BLaER1 (cell line): ENCODE measurements around the gene PC.
"Not testable (repeated sequence)": the region's sequence is repeated elsewhere in the genome, so short reads cannot be mapped to it uniquely, and the experiment has no call there.

ENCODE experiments used
- H3K27ac ChIP-seq: shearing (Covaris generic); formaldehyde crosslinking; 2 replicates; pipeline ENCODE4 v1.8.1; 2022
- H3K27me3 ChIP-seq: shearing (Covaris generic); formaldehyde crosslinking; 2 replicates; pipeline ENCODE4 v1.8.1; 2022
- H3K36me3 ChIP-seq: shearing (Covaris generic); formaldehyde crosslinking; 2 replicates; pipeline ENCODE4 v1.8.1; 2022
- H3K4me1 ChIP-seq: shearing (Covaris generic); formaldehyde crosslinking; 2 replicates; pipeline ENCODE4 v1.8.1; 2022
- H3K4me2 ChIP-seq: shearing (Covaris generic); formaldehyde crosslinking; 2 replicates; pipeline ENCODE4 v1.8.1; 2022
- H3K4me3 ChIP-seq: shearing (Covaris generic); formaldehyde crosslinking; 2 replicates; pipeline ENCODE4 v1.8.1; 2022
- H3K9ac ChIP-seq: shearing (Covaris generic); formaldehyde crosslinking; 2 replicates; pipeline ENCODE4 v1.8.1; 2022
- H3K9me3 ChIP-seq: shearing (Covaris generic); formaldehyde crosslinking; 2 replicates; pipeline ENCODE4 v1.8.1; 2022
- H4K20me1 ChIP-seq: shearing (Covaris generic); formaldehyde crosslinking; 2 replicates; pipeline ENCODE4 v1.8.1; 2022
- Cebpa-rat ChIP-seq: shearing (Covaris generic); IDR thresholded peaks from 2 replicates; pipeline ENCODE4 v1.8.1; 2022

Gene PC

GRCh38 chr11:66958232-66958955, at the start of gene PC:
TSS of gene PC (minus strand) at chr11:66958383. CDS start at chr11:66872159, 86,224 bp downstream.
- H3K9me3 ChIP-seq: no peaks in the 10 kb centered on the region
- H3K4me3 ChIP-seq: peak within 1 kb of the TSS; percentile 71
- H3K4me2 ChIP-seq: peak within 1 kb of the TSS; percentile 82
- H3K4me1 ChIP-seq: peaks cover 22% of the 10 kb centered on the region
- H4K20me1 ChIP-seq: no peaks in the 10 kb centered on the region
- no peak for TF ChIP-seq Cebpa-rat
- no peak within 1 kb of the TSS for H3K27ac ChIP-seq
- H3K9ac ChIP-seq: peak within 1 kb of the TSS; percentile 55; the same call in 1 of the 2 replicates
- no peaks in the 10 kb centered on the region for H3K36me3 ChIP-seq
- H3K27me3 ChIP-seq: no peaks in the 10 kb centered on the region

DNA sequence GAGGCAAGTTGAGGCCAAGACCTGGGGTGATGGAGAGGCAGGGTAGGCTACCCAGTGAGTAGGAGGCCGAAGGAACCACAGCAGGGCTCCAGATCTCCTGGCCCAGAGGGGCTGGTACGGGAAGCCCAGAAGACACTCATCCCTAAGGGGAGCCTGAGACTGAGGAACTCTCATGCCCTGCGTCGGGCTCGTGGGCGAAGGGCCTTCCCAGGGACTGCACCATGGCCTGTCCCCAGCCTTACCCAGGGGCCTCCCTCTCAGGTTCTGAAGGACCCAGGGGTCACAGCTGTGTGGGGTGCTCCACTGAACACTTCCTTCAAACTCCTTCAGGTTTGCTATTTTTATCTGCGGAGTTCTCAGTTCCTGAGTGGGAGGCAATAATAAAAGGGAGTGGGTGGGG, 48.9 kb upstream of the PC start:
- no peaks in the 10 kb centered on the region for H3K27me3 ChIP-seq
- TF ChIP-seq Cebpa-rat: no peak
- no peaks in the 10 kb centered on the region for H3K4me1 ChIP-seq
- no peak overlapping the region for H3K4me3 ChIP-seq
- no peaks in the 10 kb centered on the region for H4K20me1 ChIP-seq
- no peaks in the 10 kb centered on the region for H3K9me3 ChIP-seq
- H3K4me2 ChIP-seq: no peak overlapping the region
- no peaks in the 10 kb centered on the region for H3K36me3 ChIP-seq
- no peak overlapping the region for H3K9ac ChIP-seq
- no peak overlapping the region for H3K27ac ChIP-seq

DNA sequence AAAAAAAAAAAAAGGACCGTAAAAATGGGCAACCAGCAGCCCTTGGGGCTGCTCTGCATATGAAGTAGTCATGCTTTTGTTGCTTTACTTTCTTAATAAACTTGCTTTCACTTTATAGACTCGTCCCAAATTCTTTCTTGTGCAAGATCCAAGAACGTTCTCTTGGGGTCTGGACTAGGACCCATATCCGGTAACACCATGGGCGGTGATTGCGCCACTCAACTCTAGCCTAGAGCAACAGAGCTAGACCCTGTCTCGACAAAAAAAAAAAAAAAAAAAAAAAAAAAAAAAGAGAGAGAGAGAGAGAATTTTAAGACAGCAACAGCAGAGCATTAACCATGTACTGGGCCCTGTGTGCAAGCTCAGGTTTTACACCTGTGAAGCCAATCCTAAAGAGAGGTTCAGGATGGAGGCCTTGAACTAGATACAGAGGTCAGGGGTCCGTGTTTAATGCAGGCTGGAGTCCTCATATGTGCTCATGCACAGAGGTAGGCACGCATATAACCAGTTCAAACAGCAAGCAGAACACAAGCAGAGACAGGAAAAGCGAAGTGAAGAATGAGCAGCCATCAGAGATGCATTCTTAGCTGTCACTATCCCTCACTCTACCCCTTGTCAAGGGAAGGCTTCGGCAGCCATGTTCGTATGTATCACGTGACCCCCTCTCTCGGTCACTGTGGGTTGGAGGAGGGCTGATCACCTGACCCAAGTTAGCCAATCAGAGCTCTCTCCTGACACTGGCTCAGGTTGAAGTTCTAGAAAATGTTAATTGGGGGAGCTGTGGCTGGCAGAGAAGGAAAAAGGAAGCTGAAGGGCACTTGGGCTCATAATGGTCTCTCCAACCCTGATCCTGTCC, 48.1 kb upstream of the PC start:
- Histone ChIP-seq H3K27ac (no peak overlapping the region), H3K4me3 (no peak overlapping the region), H3K27me3 (no peaks in the 10 kb centered on the region), H3K4me2 (no peak overlapping the region), H4K20me1 (no peaks in the 10 kb centered on the region), H3K36me3 (no peaks in the 10 kb centered on the region), H3K9me3 (no peaks in the 10 kb centered on the region), H3K4me1 (no peaks in the 10 kb centered on the region), H3K9ac (no peak overlapping the region)
- no peak for TF ChIP-seq Cebpa-rat

- H3K9me3 ChIP-seq, H3K4me1 ChIP-seq, H3K4me3 ChIP-seq, H3K4me2 ChIP-seq, H3K36me3 ChIP-seq, H3K9ac ChIP-seq, H3K27me3 ChIP-seq, H4K20me1 ChIP-seq, H3K27ac ChIP-seq: not testable (repeated sequence)
These were observed 47.0 kb upstream of the PC start for GRCh38 chr11:67005200-67005599.

DNA sequence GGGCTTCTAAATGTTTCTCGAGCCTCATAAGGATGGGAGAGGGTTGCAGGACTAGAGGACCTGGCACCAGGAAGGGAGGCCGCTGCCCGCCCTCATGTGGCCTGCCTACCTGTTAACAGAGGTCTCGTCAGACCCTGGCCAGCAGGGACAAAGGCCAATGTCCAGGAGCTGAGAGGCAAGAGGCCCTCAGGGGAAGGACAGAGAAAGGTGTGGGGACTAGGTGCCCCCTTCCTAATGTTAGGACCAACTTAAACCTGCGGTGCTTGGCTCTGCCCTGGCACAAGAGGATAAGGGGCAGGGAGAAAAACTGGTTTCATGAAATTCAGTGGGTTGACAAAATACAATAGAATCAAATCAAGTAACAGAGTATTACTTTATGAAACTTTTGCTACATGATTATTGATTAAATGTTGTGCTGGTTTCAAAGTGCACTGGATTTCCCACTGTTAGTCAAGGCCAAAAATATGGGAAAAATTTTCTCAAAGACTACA, 44.8 kb upstream of the PC start:
- Histone ChIP-seq H3K27ac (no peak overlapping the region), H4K20me1 (no peaks in the 10 kb centered on the region), H3K4me2 (no peak overlapping the region), H3K36me3 (no peaks in the 10 kb centered on the region), H3K4me1 (no peaks in the 10 kb centered on the region), H3K4me3 (no peak overlapping the region), H3K9ac (no peak overlapping the region), H3K27me3 (no peaks in the 10 kb centered on the region), H3K9me3 (no peaks in the 10 kb centered on the region)
- no peak for TF ChIP-seq Cebpa-rat

- no peak overlapping the region for H3K27ac ChIP-seq
These were observed 44.2 kb upstream of the PC start for GRCh38 chr11:67002297-67002913.

GRCh38 chr11:67001332-67001731, 43.1 kb upstream of the PC start:
- H3K4me2 ChIP-seq: no peak overlapping the region
- H3K27ac ChIP-seq: no peak overlapping the region
- no peaks in the 10 kb centered on the region for H3K36me3 ChIP-seq
- TF ChIP-seq Cebpa-rat: no peak
- no peak overlapping the region for H3K9ac ChIP-seq
- no peaks in the 10 kb centered on the region for H3K9me3 ChIP-seq
- H3K4me1 ChIP-seq: no peaks in the 10 kb centered on the region
- H3K4me3 ChIP-seq: no peak overlapping the region
- no peaks in the 10 kb centered on the region for H4K20me1 ChIP-seq
- no peaks in the 10 kb centered on the region for H3K27me3 ChIP-seq

More at GRCh38 chr11:67002297-67002913, 44.2 kb upstream of the PC start:
- no peaks in the 10 kb centered on the region for H3K9me3 ChIP-seq
- no peak for TF ChIP-seq Cebpa-rat
- H3K9ac ChIP-seq: no peak overlapping the region
- H4K20me1 ChIP-seq: no peaks in the 10 kb centered on the region
- no peaks in the 10 kb centered on the region for H3K27me3 ChIP-seq
- H3K4me3 ChIP-seq: no peak overlapping the region
- H3K4me1 ChIP-seq: no peaks in the 10 kb centered on the region
- H3K4me2 ChIP-seq: no peak overlapping the region
- no peaks in the 10 kb centered on the region for H3K36me3 ChIP-seq

DNA sequence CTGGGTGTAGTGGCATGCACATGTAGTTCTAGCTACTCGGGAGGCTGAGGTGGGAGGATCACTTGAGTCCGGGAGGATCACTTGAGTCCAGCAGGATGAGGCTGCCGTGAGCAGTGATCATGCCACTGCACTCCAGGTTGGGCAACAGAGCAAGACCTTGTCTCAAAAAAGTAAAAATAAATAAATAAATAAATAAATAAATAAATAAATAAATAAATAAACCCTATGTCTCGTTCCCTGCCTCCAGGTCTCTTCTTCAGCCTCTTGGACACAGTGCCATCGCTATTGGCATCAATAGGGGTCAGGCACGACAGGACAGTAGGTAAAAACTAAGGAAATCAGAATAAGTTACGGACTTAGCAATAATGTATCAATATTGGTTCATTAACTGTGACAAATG, 41.4 kb upstream of the PC start:
- no peak for TF ChIP-seq Cebpa-rat
- Histone ChIP-seq H3K4me3 (no peak overlapping the region), H3K27ac (no peak overlapping the region), H3K9ac (no peak overlapping the region), H3K27me3 (no peaks in the 10 kb centered on the region), H3K9me3 (no peaks in the 10 kb centered on the region), H3K36me3 (no peaks in the 10 kb centered on the region), H3K4me1 (no peaks in the 10 kb centered on the region), H4K20me1 (no peaks in the 10 kb centered on the region), H3K4me2 (no peak overlapping the region)

DNA sequence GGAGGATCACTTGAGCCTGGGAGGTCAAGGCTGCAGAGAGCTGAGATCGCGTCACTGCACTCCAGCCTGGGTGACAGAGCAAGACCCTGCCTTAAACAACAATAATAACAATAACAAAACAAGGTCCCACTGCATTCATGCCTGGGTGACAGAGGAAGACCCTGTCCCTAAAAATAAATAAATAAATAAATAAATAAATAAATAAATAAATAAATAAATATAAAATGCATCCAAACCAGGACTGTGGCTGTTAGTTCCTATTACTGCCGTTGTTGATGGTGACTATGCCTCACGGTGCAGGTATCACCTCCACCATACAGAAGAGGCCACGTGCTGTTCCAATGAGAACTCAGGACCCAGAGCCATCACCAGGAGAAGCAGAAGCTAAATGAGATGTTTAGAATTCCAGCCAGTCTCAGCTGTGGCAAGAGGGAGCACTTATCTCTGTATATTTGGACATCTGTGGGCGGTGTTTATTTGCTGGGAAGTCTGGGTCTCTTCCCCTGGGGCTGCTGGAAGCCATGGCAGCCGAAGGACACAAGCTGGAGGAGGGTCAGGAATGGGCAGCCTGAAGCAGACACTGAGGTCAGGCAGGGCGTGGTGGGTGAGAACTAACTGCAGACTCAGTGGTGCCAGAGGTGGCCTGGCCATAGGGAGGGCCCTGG, 38.6 kb upstream of the PC start:
- Histone ChIP-seq H3K27ac (no peak overlapping the region), H3K36me3 (no peaks in the 10 kb centered on the region), H3K4me2 (no peak overlapping the region), H3K9ac (no peak overlapping the region), H3K4me1 (no peaks in the 10 kb centered on the region), H4K20me1 (no peaks in the 10 kb centered on the region), H3K4me3 (no peak overlapping the region), H3K27me3 (no peaks in the 10 kb centered on the region), H3K9me3 (no peaks in the 10 kb centered on the region)
- no peak for TF ChIP-seq Cebpa-rat
